Panc1 (cell line): Measurements from ENCODE around the gene KCNJ9.

Experiments used
- CTCF ChIP-seq: fragments of 450-650 bp; IDR thresholded peaks from 2 replicates; pipeline ENCODE4 v1.5.1; 2017; ENCODE audit warnings: mild to moderate bottlenecking
- POLR2AphosphoS5 ChIP-seq: IDR thresholded peaks from 2 replicates; pipeline ENCODE4 v1.6.1; 2012; ENCODE audit warnings: mild to moderate bottlenecking, low read depth, low read length, moderate library complexity
- REST ChIP-seq, 2 experiments: IDR thresholded peaks; 2 replicates each; pipeline ENCODE4 v1.6.1; 2011 to 2012; ENCODE audit warnings: low read depth in 2 of 2, control low read depth in 1 of 2, low read length in 1 of 2, mild to moderate bottlenecking in 1 of 2, moderate library complexity in 1 of 2; ENCODE audit not compliant: insufficient read depth in 1 of 2

DNA sequence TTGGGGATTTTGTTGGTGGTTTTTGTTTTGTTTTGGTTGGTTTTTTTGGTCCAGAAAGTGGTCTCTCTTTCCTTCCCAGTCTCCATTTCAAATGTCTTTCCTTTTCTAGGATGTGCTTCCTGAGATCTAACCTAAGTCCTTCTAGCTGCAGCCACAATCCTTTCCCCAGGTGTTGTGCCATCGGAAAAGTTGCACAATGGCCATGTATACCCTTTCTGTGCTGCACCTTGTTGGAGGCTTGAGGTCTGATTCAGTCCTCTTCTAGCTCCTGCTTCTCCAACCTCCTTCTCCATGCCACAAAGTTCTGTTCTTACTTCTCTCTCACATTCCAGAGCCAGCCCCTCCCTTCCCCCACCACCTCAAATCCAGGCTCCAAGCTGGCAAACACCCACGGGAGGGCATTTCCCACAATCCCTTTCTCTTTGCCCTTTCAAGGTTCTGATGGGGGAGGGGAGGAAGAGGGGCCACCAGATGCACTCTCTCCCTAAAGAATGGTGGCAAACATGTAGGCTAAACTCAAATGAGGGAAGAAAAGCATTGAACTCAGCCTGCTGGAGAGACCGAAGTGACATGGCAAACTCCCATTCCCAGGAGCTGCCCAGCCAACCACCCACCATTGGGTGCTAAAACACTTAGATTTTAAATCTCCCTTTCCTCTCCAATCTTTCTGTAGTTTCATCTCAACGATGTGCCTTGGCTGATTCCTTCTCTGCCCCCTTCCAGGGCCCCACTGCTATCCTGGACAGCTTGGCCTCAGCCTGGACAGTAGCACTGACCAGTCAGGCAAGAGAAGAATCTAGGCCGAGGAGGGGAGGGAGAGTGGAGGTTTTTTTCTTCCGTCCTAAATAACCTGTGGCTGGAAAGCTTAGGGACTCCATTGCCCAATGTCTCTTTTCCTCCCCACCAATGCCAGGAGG is 14.3 kb upstream of the KCNJ9 start:
- TF ChIP-seq CTCF (no peak), POLR2AphosphoS5 (no peak), REST (IDR thresholded peaks at IDR 0.05; ENCODE audit: insufficient read depth in 1 of 2, low read depth in 2 of 2, low read length in 1 of 2) (no peak)
